Gastroesophageal sphincter (tissue), 4 donors: Measurements from ENCODE around the gene PTPRJ. TPM values are rescaled to one million over a fixed set of nuclear protein-coding genes. Genes with fewer than 3 reads are reported as not detected.

ENCODE experiments used
- ATAC-seq: fragments of 150-250 bp; one replicate; pipeline ENCODE4 v1.9.1; 2016; ENCODE audit warnings: mild to moderate bottlenecking, moderate library complexity
- H3K27ac ChIP-seq, 4 donors: fragments of 200-600 bp; sonication (generic) in 3 of 4; 1 replicate in 3 of 4; 2 replicates in 1 of 4; pipeline ENCODE4 v1.5.1; 2016 to 2019
- H3K27me3 ChIP-seq: fragments of 200-600 bp; sonication (generic); one replicate; pipeline ENCODE4 v1.5.1; 2019
- H3K36me3 ChIP-seq, 2 donors: fragments of 200-600 bp; sonication (generic); one replicate each; pipeline ENCODE4 v1.5.1; 2019; ENCODE audit warnings: control low read depth in 1 of 2
- H3K4me1 ChIP-seq, 3 donors: fragments of 200-600 bp; sonication (generic); 1 replicate in 2 of 3; 2 replicates in 1 of 3; pipeline ENCODE4 v1.5.1; 2016 to 2019; ENCODE audit warnings: control low read depth in 2 of 3
- H3K4me3 ChIP-seq, 2 donors: fragments of 200-600 bp; sonication (generic); one replicate each; pipeline ENCODE4 v1.5.1; 2019; ENCODE audit warnings: mild to moderate bottlenecking in 1 of 2, moderate library complexity in 1 of 2
- H3K9me3 ChIP-seq, 3 donors: fragments of 200-600 bp; sonication (generic); one replicate each; pipeline ENCODE4 v1.5.1; 2017 to 2019; ENCODE audit warnings: control low read depth in 2 of 3
- CTCF ChIP-seq, 4 experiments: fragments of 200-600 bp in 2 of 4; fragments of 450-650 bp in 2 of 4; sonication (generic) in 1 of 4; IDR thresholded peaks; one replicate each; pipeline ENCODE4 v1.5.1; 2017 to 2019; ENCODE audit warnings: antibody characterized with exemption in 4 of 4, mild to moderate bottlenecking in 2 of 4, moderate library complexity in 2 of 4
- EP300 ChIP-seq: sonication (generic); formaldehyde crosslinking; IDR thresholded peaks from one replicate; pipeline ENCODE4 v1.6.1; 2017; ENCODE audit warnings: antibody characterized with exemption, mild to moderate bottlenecking
- POLR2A ChIP-seq, 2 donors: fragments of 450-650 bp; IDR thresholded peaks; one replicate each; pipeline ENCODE4 v1.6.1; 2017; ENCODE audit warnings: antibody characterized with exemption in 2 of 2, mild to moderate bottlenecking in 2 of 2, moderate library complexity in 1 of 2
- POLR2AphosphoS5 ChIP-seq: sonication (generic); formaldehyde crosslinking; IDR thresholded peaks from one replicate; pipeline ENCODE4 v1.6.1; 2017; ENCODE audit warnings: antibody characterized with exemption
- WGBS, 2 donors: methylation state at CpG; one replicate each; pipeline ENCODE4 v1.1.5; 2018; ENCODE audit warnings: low coverage in 1 of 2; 5-methylcytosine and 5-hydroxymethylcytosine counted together
- total RNA-seq, 4 donors: library from RNA; depleted of rRNA; stranded (reverse); fragments of >200 nt; gene quantifications; one replicate each; pipeline ENCODE4 v1.1.0, GENCODE V29; 2016

PTPRJ gene
- total RNA-seq, 4 donors from 2014 or later, result 5.4 to 13.5 (median 10.5) TPM

GRCh38 chr11:47964546-47964945, 15.8 kb upstream of the PTPRJ start:
- no peak for TF ChIP-seq CTCF (IDR thresholded peaks at IDR 0.05)
- TF ChIP-seq POLR2AphosphoS5, result no peak
- no peak for TF ChIP-seq POLR2A (IDR thresholded peaks at IDR 0.05)
- TF ChIP-seq EP300, result no peak
- no peaks in the 10 kb centered on the region for H3K4me1 ChIP-seq
- H3K27ac ChIP-seq, result no peak overlapping the region
- no peak overlapping the region for H3K4me3 ChIP-seq
- no peaks in the 10 kb centered on the region for H3K27me3 ChIP-seq
- WGBS, 2 donors, result 87 to 93% methylated on average over 2 to 4 of the region's 6 CpGs
- H3K36me3 ChIP-seq, result no peaks in the 10 kb centered on the region
- ATAC-seq, result no peak
- H3K9me3 ChIP-seq, result no peaks in the 10 kb centered on the region

- WGBS, 2 donors, result 67 to 90% methylated on average over 2 to 5 of the region's 9 CpGs
These were observed 12.5 kb upstream of the PTPRJ start for GRCh38 chr11:47967577-47968525.

GRCh38 chr11:47969401-47969800, 11.0 kb upstream of the PTPRJ start:
- WGBS, 2 donors, result 78 to 95% methylated on average over 4 to 8 of the region's 8 CpGs
- no peak for ATAC-seq
- Histone ChIP-seq H3K27me3 (no peaks in the 10 kb centered on the region), H3K4me1 (peaks cover 0 to 6% (median 0%) of the 10 kb centered on the region in 3 donors), H3K27ac (no peak overlapping the region), H3K4me3 (no peak overlapping the region), H3K36me3 (no peaks in the 10 kb centered on the region), H3K9me3 (no peaks in the 10 kb centered on the region)
- TF ChIP-seq EP300 (no peak), CTCF (IDR thresholded peaks at IDR 0.05) (no peak), POLR2AphosphoS5 (no peak), POLR2A (IDR thresholded peaks at IDR 0.05) (no peak)

More at GRCh38 chr11:47967577-47968525, 12.5 kb upstream of the PTPRJ start:
- no peaks in the 10 kb centered on the region for H3K36me3 ChIP-seq
- H3K4me3 ChIP-seq, result no peak overlapping the region
- no peaks in the 10 kb centered on the region for H3K27me3 ChIP-seq
- no peak for TF ChIP-seq POLR2AphosphoS5
- TF ChIP-seq POLR2A (IDR thresholded peaks at IDR 0.05), result no peak
- TF ChIP-seq EP300, result no peak
- no peak for TF ChIP-seq CTCF (IDR thresholded peaks at IDR 0.05)
- no peaks in the 10 kb centered on the region for H3K9me3 ChIP-seq
- H3K4me1 ChIP-seq, result no peaks in the 10 kb centered on the region
- no peak for ATAC-seq
- H3K27ac ChIP-seq, result no peak overlapping the region

- 73 to 85% methylated on average over 2 of the region's 4 CpGs for WGBS, 2 donors
- Histone ChIP-seq H3K9me3 (no peaks in the 10 kb centered on the region), H3K27me3 (no peaks in the 10 kb centered on the region), H3K4me3 (no peak overlapping the region), H3K27ac (no peak overlapping the region), H3K4me1 (peaks cover 0 to 8% (median 0%) of the 10 kb centered on the region in 3 donors), H3K36me3 (no peaks in the 10 kb centered on the region)
- no peak for TF ChIP-seq POLR2AphosphoS5
- no peak for TF ChIP-seq POLR2A (IDR thresholded peaks at IDR 0.05)
- TF ChIP-seq CTCF (IDR thresholded peaks at IDR 0.05), result no peak
- TF ChIP-seq EP300, result no peak
- no peak for ATAC-seq
These were observed 8.9 kb upstream of the PTPRJ start for GRCh38 chr11:47971501-47971900.

- ATAC-seq, result no peak
- H3K27ac ChIP-seq, result no peak overlapping the region
These were observed 7.2 kb upstream of the PTPRJ start for GRCh38 chr11:47973173-47973572.

More at GRCh38 chr11:47973173-47973572, 7.2 kb upstream of the PTPRJ start:
- WGBS, 2 donors, result 93 to 94% methylated on average over 4 of the region's 4 CpGs
- H3K36me3 ChIP-seq, result no peaks in the 10 kb centered on the region
- no peak overlapping the region for H3K4me3 ChIP-seq
- TF ChIP-seq POLR2AphosphoS5, result no peak
- TF ChIP-seq CTCF (IDR thresholded peaks at IDR 0.05), result no peak
- TF ChIP-seq EP300, result no peak
- no peak for TF ChIP-seq POLR2A (IDR thresholded peaks at IDR 0.05)
- H3K9me3 ChIP-seq, result no peaks in the 10 kb centered on the region
- peaks cover 0 to 8% (median 0%) of the 10 kb centered on the region in 3 donors for H3K4me1 ChIP-seq
- H3K27me3 ChIP-seq, result no peaks in the 10 kb centered on the region
